IMR-90 (cell line): ENCODE measurements around the gene POU3F3. TPM values are rescaled to one million over a fixed set of nuclear protein-coding genes. Genes with fewer than 3 reads are reported as not detected.

Experiments
- ATAC-seq: fragments of 200-7000 bp; cut with Tn5 transposase; 2 replicates; pipeline ENCODE4 v1.9.1; 2020; ENCODE audit warnings: low read depth, mild to moderate bottlenecking, moderate library complexity
- BruUV-seq: library from RNA; stranded (reverse); fragments of 400-500 nt; replicated peaks from 2 replicates; lab custom pipeline; 2021; lab: Mats Ljungman, UMichigan
- CTCF ChIA-PET: fragments of 300-600 bp; formaldehyde crosslinking; extraction: SDS; loops from one replicate; lab custom pipeline; 2021; ENCODE audit warnings: antibody characterized with exemption; lab: Yijun Ruan, JAX
- POLR2A ChIA-PET: fragments of 300-600 bp; sonication (Branson Sonifier 250); formaldehyde crosslinking; loops from one replicate; lab custom pipeline; 2022; ENCODE audit warnings: antibody characterized with exemption; ENCODE audit not compliant: unreplicated experiment; lab: Charles Lee
- DNase-seq: peaks from one replicate; pipeline ENCODE4 v3.0.0; 2013
- H2AFZ ChIP-seq: replicated peaks from 2 replicates; pipeline ENCODE3; 2013; ENCODE audit warnings: low read length, mild to moderate bottlenecking; ENCODE audit not compliant: poor library complexity
- H2AK5ac ChIP-seq: 2 replicates; pipeline ENCODE4 v1.6.1; 2013; ENCODE audit warnings: low read depth, low read length, inconsistent platforms
- H2AK9ac ChIP-seq: replicated peaks from 2 replicates; pipeline ENCODE3; 2013; ENCODE audit warnings: mild to moderate bottlenecking, low read depth, low read length, moderate library complexity; ENCODE audit not compliant: poor library complexity
- H2BK120ac ChIP-seq: 2 replicates; pipeline ENCODE4 v1.6.1; 2013; ENCODE audit warnings: low read depth, low read length, inconsistent platforms
- H2BK15ac ChIP-seq: 3 replicates; pipeline ENCODE4 v1.6.1; 2013; ENCODE audit warnings: low read depth, low read length, inconsistent platforms
- H2BK20ac ChIP-seq: 2 replicates; pipeline ENCODE4 v1.6.1; 2013; ENCODE audit warnings: low read depth, mild to moderate bottlenecking, inconsistent platforms, low read length, moderate library complexity
- H2BK5ac ChIP-seq: 2 replicates; pipeline ENCODE4 v1.6.1; 2013; ENCODE audit warnings: mild to moderate bottlenecking, low read depth, low read length, inconsistent platforms; ENCODE audit not compliant: poor library complexity, severe bottlenecking
- H3K14ac ChIP-seq: replicated peaks from 2 replicates; pipeline ENCODE4 v1.6.1; 2013; ENCODE audit warnings: low read depth, low read length, inconsistent platforms
- H3K18ac ChIP-seq: 2 replicates; pipeline ENCODE4 v1.6.1; 2013; ENCODE audit warnings: low read depth, low read length, control low read depth
- H3K23ac ChIP-seq: 2 replicates; pipeline ENCODE4 v1.6.1; 2013; ENCODE audit warnings: low read depth, low read length, inconsistent platforms
- H3K27ac ChIP-seq: 2 replicates; pipeline ENCODE4 v1.5.1; 2013; ENCODE audit warnings: mild to moderate bottlenecking, control low read depth, low read length; ENCODE audit not compliant: insufficient read depth
- H3K27me3 ChIP-seq: 2 replicates; pipeline ENCODE4 v1.6.1; 2013; ENCODE audit warnings: low read length; ENCODE audit not compliant: control insufficient read depth, insufficient read depth
- H3K36me3 ChIP-seq: 2 replicates; pipeline ENCODE4 v1.6.1; 2013; ENCODE audit warnings: low read length, mixed read lengths; ENCODE audit not compliant: control insufficient read depth, insufficient read depth
- H3K4ac ChIP-seq: 2 replicates; pipeline ENCODE4 v1.6.1; 2013; ENCODE audit warnings: low read depth, low read length, inconsistent platforms
- H3K4me1 ChIP-seq: 2 replicates; pipeline ENCODE4 v1.6.1; 2013; ENCODE audit warnings: low read length, mixed read lengths; ENCODE audit not compliant: control insufficient read depth, insufficient read depth
- H3K4me2 ChIP-seq: 2 replicates; pipeline ENCODE4 v1.6.1; 2013; ENCODE audit warnings: low read depth, mild to moderate bottlenecking, control low read depth, low read length, moderate library complexity
- H3K4me3 ChIP-seq: 2 replicates; pipeline ENCODE4 v1.5.1; 2013; ENCODE audit warnings: low read depth, mild to moderate bottlenecking, control low read depth, low read length, moderate library complexity; ENCODE audit not compliant: insufficient read depth
- H3K56ac ChIP-seq: 2 replicates; pipeline ENCODE4 v1.6.1; 2013; ENCODE audit warnings: low read length, inconsistent platforms; ENCODE audit not compliant: insufficient read depth; ENCODE audit errors: extremely low read depth
- H3K79me1 ChIP-seq, 2 experiments: 2 replicates each; pipeline ENCODE4 v1.6.1; 2013; ENCODE audit warnings: low read length in 2 of 2, inconsistent platforms in 1 of 2, low read depth in 1 of 2
- H3K9ac ChIP-seq: 2 replicates; pipeline ENCODE4 v1.6.1; 2013; ENCODE audit warnings: low read depth, low read length, control low read depth
- H3K9me1 ChIP-seq: 2 replicates; pipeline ENCODE4 v1.6.1; 2013; ENCODE audit warnings: low read length, inconsistent platforms; ENCODE audit not compliant: insufficient read depth
- H3K9me3 ChIP-seq: 2 replicates; pipeline ENCODE4 v1.6.1; 2013; ENCODE audit warnings: low read length; ENCODE audit not compliant: control insufficient read depth, insufficient read depth
- H4K20me1 ChIP-seq: 2 replicates; pipeline ENCODE4 v1.6.1; 2013; ENCODE audit warnings: low read length, inconsistent platforms; ENCODE audit not compliant: insufficient read depth
- H4K5ac ChIP-seq: 2 replicates; pipeline ENCODE4 v1.6.1; 2013; ENCODE audit warnings: mild to moderate bottlenecking, low read depth, low read length, control low read depth
- H4K8ac ChIP-seq, 2 experiments: 2 replicates each; pipeline ENCODE4 v1.6.1; 2013; ENCODE audit warnings: low read depth in 2 of 2, low read length in 2 of 2, control low read depth in 1 of 2, inconsistent platforms in 1 of 2
- H4K91ac ChIP-seq: 2 replicates; pipeline ENCODE4 v1.6.1; 2013; ENCODE audit warnings: low read depth, low read length, inconsistent platforms; ENCODE audit not compliant: insufficient read depth
- BHLHE40 ChIP-seq: fragments of 150-350 bp; IDR thresholded peaks from 2 replicates; pipeline ENCODE4 v1.6.1; 2016; ENCODE audit warnings: mild to moderate bottlenecking, low read depth, low read length
- CEBPB ChIP-seq: IDR thresholded peaks from 2 replicates; pipeline ENCODE4 v1.6.1; 2012; ENCODE audit warnings: low read depth, low read length, improper control_type of control experiment
- CHD1 ChIP-seq: IDR thresholded peaks from 2 replicates; pipeline ENCODE4 v1.6.1; 2012; ENCODE audit warnings: low read depth, low read length, improper control_type of control experiment
- FOS ChIP-seq: fragments of 150-350 bp; IDR thresholded peaks from 2 replicates; pipeline ENCODE4 v1.6.1; 2016; ENCODE audit warnings: low read depth, low read length
- MAFK ChIP-seq: IDR thresholded peaks from 2 replicates; pipeline ENCODE4 v1.6.1; 2012; ENCODE audit warnings: low read depth, low read length, improper control_type of control experiment
- MAZ ChIP-seq: IDR thresholded peaks from 2 replicates; pipeline ENCODE4 v1.6.1; 2012; ENCODE audit warnings: low read depth, mild to moderate bottlenecking, low read length, improper control_type of control experiment, moderate library complexity, borderline replicate concordance
- MXI1 ChIP-seq: IDR thresholded peaks from 2 replicates; pipeline ENCODE4 v1.6.1; 2012; ENCODE audit warnings: low read depth, mild to moderate bottlenecking, low read length, moderate library complexity, borderline replicate concordance
- NFE2L2 ChIP-seq: fragments of 150-350 bp; IDR thresholded peaks from 2 replicates; pipeline ENCODE4 v1.6.1; 2016; ENCODE audit warnings: low read depth, mild to moderate bottlenecking, low read length
- POLR2A ChIP-seq: IDR thresholded peaks from 2 replicates; pipeline ENCODE4 v1.6.1; 2012; ENCODE audit warnings: mild to moderate bottlenecking, low read depth, low read length
- RCOR1 ChIP-seq: IDR thresholded peaks from 2 replicates; pipeline ENCODE4 v1.6.1; 2012; ENCODE audit warnings: mild to moderate bottlenecking, low read length, improper control_type of control experiment; ENCODE audit not compliant: insufficient replicate concordance
- RFX5 ChIP-seq: IDR thresholded peaks from 2 replicates; pipeline ENCODE4 v1.8.0; 2012; ENCODE audit warnings: low read depth, mild to moderate bottlenecking, low read length, moderate library complexity
- SMC3 ChIP-seq: fragments of 150-350 bp; IDR thresholded peaks from 2 replicates; pipeline ENCODE4 v1.6.1; 2016; ENCODE audit warnings: low read depth, mild to moderate bottlenecking, antibody characterized with exemption, low read length, moderate library complexity
- WGBS, 2 experiments: methylation state at CpG; one replicate each; pipeline versions ENCODE4 v1.1.5 to v1.1.7; 2013; ENCODE audit warnings: missing lambda C conversion rate in 2 of 2; ENCODE audit not compliant: insufficient read length in 1 of 2; ENCODE audit errors: extremely low coverage in 2 of 2; 5-methylcytosine and 5-hydroxymethylcytosine counted together
- dilution Hi-C: fragments of 300-500 bp; cut with HindIII; formaldehyde crosslinking; loops from one replicate; pipeline ENCODE4 v1.14.3; 2018; ENCODE audit warnings: low sequenced_read_pairs; ENCODE audit not compliant: unreplicated experiment
- in situ Hi-C: fragments of 300-500 bp; cut with MboI; formaldehyde crosslinking; loops from 3 replicates; pipeline ENCODE4 v1.14.3; 2019; ENCODE audit warnings: low sequenced_read_pairs, inconsistent platforms, mixed read lengths
- intact Hi-C: fragments of 100-400 bp; cut with micrococcal nuclease; formaldehyde crosslinking; loops from 2 replicates; pipeline ENCODE4 v1.10.0; 2022
- polyA plus RNA-seq, 3 experiments: library from polyadenylated mRNA; depleted of rRNA; stranded (reverse); fragments of >200 nt; gene quantifications; 2 replicates each; pipeline ENCODE4 v1.2.3, GENCODE V29; 2012; ENCODE audit warnings: low replicate concordance in 1 of 3
- total RNA-seq: library from RNA; depleted of rRNA; stranded (reverse); fragments of >200 nt; gene quantifications from 2 replicates; pipeline ENCODE4 v1.2.3, GENCODE V29; 2012
- TF ChIP-seq, protein P1 (sequence below): conservative IDR thresholded peaks from 2 replicates; pipeline ENCODE4 v1.5.1; 2012; ENCODE audit warnings: mild to moderate bottlenecking, low read depth, low read length, improper control_type of control experiment
- TF ChIP-seq, protein P2 (sequence below): fragments of 150-350 bp; IDR thresholded peaks from 2 replicates; pipeline ENCODE4 v1.6.1; 2017; ENCODE audit warnings: mild to moderate bottlenecking, antibody characterized with exemption, low read length, low read depth
- TF ChIP-seq, protein P3 (sequence below): fragments of 150-350 bp; IDR thresholded peaks from 2 replicates; pipeline ENCODE4 v1.6.1; 2016; ENCODE audit warnings: low read depth, mild to moderate bottlenecking, low read length, moderate library complexity, borderline replicate concordance

The POU3F3 gene
- total and polyA plus RNA-seq, 2 of the 4 experiments (the other 2 are of a cell fraction): not detected

DNA sequence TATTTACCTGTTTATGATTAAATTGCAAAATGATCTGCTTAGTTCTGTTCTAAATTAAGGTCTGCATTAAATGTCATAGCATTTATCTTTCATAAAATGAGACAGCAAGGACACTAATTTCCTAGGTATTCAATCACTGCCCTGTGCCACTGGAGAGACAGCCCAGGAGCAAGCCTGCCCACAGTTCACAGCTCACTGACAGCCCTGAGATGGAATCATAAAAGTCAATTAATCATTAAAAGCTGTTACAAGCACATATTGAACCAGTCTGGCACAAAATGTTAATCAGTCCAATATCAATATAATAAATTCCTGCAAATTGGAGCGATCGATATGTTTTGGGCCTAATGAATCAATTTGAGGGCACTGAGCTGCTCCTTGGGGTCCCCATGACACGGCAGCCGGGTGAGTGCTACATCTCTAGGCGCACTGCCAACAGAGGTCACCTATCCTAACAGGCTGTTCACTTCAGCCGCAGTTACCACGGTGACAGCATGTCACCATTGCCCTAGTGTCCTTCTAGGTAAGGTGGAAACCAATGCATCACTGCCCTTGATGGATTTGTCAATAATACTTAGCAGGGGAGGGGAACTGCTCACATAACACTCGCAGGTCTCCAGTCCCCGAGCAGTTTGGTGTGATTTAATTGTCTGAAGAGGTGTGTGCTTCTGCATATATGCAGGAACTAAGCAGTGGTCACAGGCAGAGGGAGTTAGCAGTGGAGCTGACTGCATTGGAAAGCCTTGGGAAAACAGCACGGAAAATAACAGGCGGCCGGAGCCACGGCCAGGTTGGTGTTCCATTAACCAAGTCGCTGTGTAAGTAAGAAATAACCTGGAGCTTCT is 47.3 kb downstream of the POU3F3 start:
- Histone ChIP-seq H4K8ac (no peak overlapping the region), H4K20me1 (no peaks in the 10 kb centered on the region), H2AFZ (no peak overlapping the region), H3K9me1 (no peaks in the 10 kb centered on the region), H2AK5ac (no peak overlapping the region), H3K14ac (no peak overlapping the region), H2BK5ac (no peak overlapping the region), H3K4me1 (no peaks in the 10 kb centered on the region), H4K5ac (no peak overlapping the region), H3K4me3 (no peak overlapping the region), H3K27me3 (no peaks in the 10 kb centered on the region; the same call in 1 of the 2 replicates), H2AK9ac (no peak overlapping the region), H3K27ac (no peak overlapping the region), H3K9ac (no peak overlapping the region), H3K23ac (no peak overlapping the region), H4K91ac (no peak overlapping the region), H2BK20ac (no peak overlapping the region), H3K4me2 (no peak overlapping the region), H3K4ac (no peak overlapping the region), H2BK15ac (no peak overlapping the region), H3K79me1 (no peaks in the 10 kb centered on the region), H3K18ac (no peak overlapping the region), H3K9me3 (no peaks in the 10 kb centered on the region), H3K56ac (no peak overlapping the region), H2BK120ac (no peak overlapping the region), H3K36me3 (no peaks in the 10 kb centered on the region)
- dilution Hi-C loops: no loop called here
- intact Hi-C loops: no loop called here
- ChIA-PET POLR2A (no interaction called here), CTCF (no interaction called here)
- DNase-seq (no peak), ATAC-seq (no peak)
- WGBS, 2 experiments: 45% methylated on average over 4 of the region's 14 CpGs; no CpG with 5 or more reads in 1 of the 2 experiments
- BruUV-seq: no TSS peak
- in situ Hi-C loops: no loop called here
- TF ChIP-seq FOS: no peak
- TF ChIP-seq CEBPB: no peak
- no peak for TF ChIP-seq SMC3
- TF ChIP-seq MXI1: no peak
- no peak for TF ChIP-seq RFX5
- TF ChIP-seq BHLHE40: no peak
- no peak for TF ChIP-seq MAFK
- TF ChIP-seq, protein P1, sequence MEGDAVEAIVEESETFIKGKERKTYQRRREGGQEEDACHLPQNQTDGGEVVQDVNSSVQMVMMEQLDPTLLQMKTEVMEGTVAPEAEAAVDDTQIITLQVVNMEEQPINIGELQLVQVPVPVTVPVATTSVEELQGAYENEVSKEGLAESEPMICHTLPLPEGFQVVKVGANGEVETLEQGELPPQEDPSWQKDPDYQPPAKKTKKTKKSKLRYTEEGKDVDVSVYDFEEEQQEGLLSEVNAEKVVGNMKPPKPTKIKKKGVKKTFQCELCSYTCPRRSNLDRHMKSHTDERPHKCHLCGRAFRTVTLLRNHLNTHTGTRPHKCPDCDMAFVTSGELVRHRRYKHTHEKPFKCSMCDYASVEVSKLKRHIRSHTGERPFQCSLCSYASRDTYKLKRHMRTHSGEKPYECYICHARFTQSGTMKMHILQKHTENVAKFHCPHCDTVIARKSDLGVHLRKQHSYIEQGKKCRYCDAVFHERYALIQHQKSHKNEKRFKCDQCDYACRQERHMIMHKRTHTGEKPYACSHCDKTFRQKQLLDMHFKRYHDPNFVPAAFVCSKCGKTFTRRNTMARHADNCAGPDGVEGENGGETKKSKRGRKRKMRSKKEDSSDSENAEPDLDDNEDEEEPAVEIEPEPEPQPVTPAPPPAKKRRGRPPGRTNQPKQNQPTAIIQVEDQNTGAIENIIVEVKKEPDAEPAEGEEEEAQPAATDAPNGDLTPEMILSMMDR: no peak
- TF ChIP-seq, protein P2, sequence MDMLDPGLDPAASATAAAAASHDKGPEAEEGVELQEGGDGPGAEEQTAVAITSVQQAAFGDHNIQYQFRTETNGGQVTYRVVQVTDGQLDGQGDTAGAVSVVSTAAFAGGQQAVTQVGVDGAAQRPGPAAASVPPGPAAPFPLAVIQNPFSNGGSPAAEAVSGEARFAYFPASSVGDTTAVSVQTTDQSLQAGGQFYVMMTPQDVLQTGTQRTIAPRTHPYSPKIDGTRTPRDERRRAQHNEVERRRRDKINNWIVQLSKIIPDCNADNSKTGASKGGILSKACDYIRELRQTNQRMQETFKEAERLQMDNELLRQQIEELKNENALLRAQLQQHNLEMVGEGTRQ: no peak
- TF ChIP-seq NFE2L2: no peak
- TF ChIP-seq, protein P3, sequence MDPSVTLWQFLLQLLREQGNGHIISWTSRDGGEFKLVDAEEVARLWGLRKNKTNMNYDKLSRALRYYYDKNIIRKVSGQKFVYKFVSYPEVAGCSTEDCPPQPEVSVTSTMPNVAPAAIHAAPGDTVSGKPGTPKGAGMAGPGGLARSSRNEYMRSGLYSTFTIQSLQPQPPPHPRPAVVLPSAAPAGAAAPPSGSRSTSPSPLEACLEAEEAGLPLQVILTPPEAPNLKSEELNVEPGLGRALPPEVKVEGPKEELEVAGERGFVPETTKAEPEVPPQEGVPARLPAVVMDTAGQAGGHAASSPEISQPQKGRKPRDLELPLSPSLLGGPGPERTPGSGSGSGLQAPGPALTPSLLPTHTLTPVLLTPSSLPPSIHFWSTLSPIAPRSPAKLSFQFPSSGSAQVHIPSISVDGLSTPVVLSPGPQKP: no peak
- TF ChIP-seq MAZ: no peak
- TF ChIP-seq RCOR1: no peak
- TF ChIP-seq POLR2A: no peak
- no peak for TF ChIP-seq CHD1
